Esophagus (tissue), 2 donors: Measurements from ENCODE around the gene RAG1. TPM values are rescaled to one million over a fixed set of nuclear protein-coding genes. Genes with fewer than 3 reads are reported as not detected.

Experiments used
- H3K27ac ChIP-seq, 2 donors: one replicate each; pipeline ENCODE4 v1.5.1; 2013; ENCODE audit warnings: low read depth in 2 of 2, mild to moderate bottlenecking in 2 of 2, inconsistent platforms in 1 of 2, low read length in 1 of 2, moderate library complexity in 1 of 2
- H3K27me3 ChIP-seq, 2 donors: one replicate each; pipeline ENCODE4 v1.6.1; 2013; ENCODE audit warnings: low read length in 2 of 2, control low read depth in 1 of 2, mild to moderate bottlenecking in 1 of 2; ENCODE audit not compliant: insufficient read depth in 2 of 2, control insufficient read depth in 1 of 2
- H3K36me3 ChIP-seq, 2 donors: one replicate each; pipeline ENCODE4 v1.6.1; 2013; ENCODE audit warnings: low read length in 1 of 2; ENCODE audit not compliant: control insufficient read depth in 2 of 2, insufficient read depth in 2 of 2
- H3K4me1 ChIP-seq, 2 donors: one replicate each; pipeline ENCODE4 v1.6.1; 2013; ENCODE audit warnings: low read length in 1 of 2; ENCODE audit not compliant: control insufficient read depth in 2 of 2, insufficient read depth in 2 of 2
- H3K4me3 ChIP-seq, 2 donors: one replicate each; pipeline ENCODE4 v1.5.1; 2013; ENCODE audit warnings: low read length in 2 of 2, mild to moderate bottlenecking in 2 of 2, low read depth in 1 of 2, moderate library complexity in 1 of 2
- H3K9me3 ChIP-seq, 2 donors: one replicate each; pipeline ENCODE4 v1.6.1; 2013; ENCODE audit warnings: mild to moderate bottlenecking in 2 of 2, low read depth in 1 of 2, low read length in 1 of 2, moderate library complexity in 1 of 2; ENCODE audit not compliant: control insufficient read depth in 2 of 2, insufficient read depth in 1 of 2
- WGBS, 2 donors: extraction: QIAGEN DNeasy Blood & Tissue Kit; methylation state at CpG; one replicate each; pipeline ENCODE4 v1.1.7; 2013; 5-methylcytosine and 5-hydroxymethylcytosine counted together
- polyA plus RNA-seq, 2 donors: library from polyadenylated mRNA; stranded (reverse); fragments of 200-250 nt; gene quantifications; one replicate each; pipeline ENCODE4 v1.2.3, GENCODE V29; 2013
- donor health status: healthy with polysubstance abuse.
- donor health status: Bipolar disorder and iron deficiency.

RAG1 gene
- polyA plus RNA-seq, 2 donors: 0.18 to 0.29 TPM

- Histone ChIP-seq H3K4me1 (no peaks in the 10 kb centered on the region), H3K27me3 (peaks cover 0 to 2% of the 10 kb centered on the region in 2 donors), H3K36me3 (no peaks in the 10 kb centered on the region), H3K9me3 (peaks cover 4 to 5% of the 10 kb centered on the region in 2 donors), H3K4me3 (no peak overlapping the region), H3K27ac (no peak overlapping the region)
- WGBS, 2 donors: 65 to 69% methylated on average over 3 of the region's 3 CpGs
Measured at GRCh38 chr11:36583667-36584066, 15.9 kb downstream of the RAG1 start.

- Histone ChIP-seq H3K36me3 (no peaks in the 10 kb centered on the region), H3K4me3 (no peak overlapping the region), H3K9me3 (peaks cover under 1% of the 10 kb centered on the region in 2 donors), H3K4me1 (no peaks in the 10 kb centered on the region), H3K27ac (no peak overlapping the region), H3K27me3 (peaks cover 3 to 5% of the 10 kb centered on the region in 2 donors)
Measured at GRCh38 chr11:36586543-36586942, 18.7 kb downstream of the RAG1 start.

GRCh38 chr11:36588099-36588498 is 20.3 kb downstream of the RAG1 start:
- H3K27ac ChIP-seq: no peak overlapping the region
- H3K36me3 ChIP-seq: no peaks in the 10 kb centered on the region
- no peaks in the 10 kb centered on the region for H3K4me1 ChIP-seq
- peaks cover 5% of the 10 kb centered on the region in 2 donors for H3K27me3 ChIP-seq
- 42 to 50% methylated on average over 1 of the region's 1 CpG for WGBS, 2 donors
- no peak overlapping the region for H3K4me3 ChIP-seq
- no peaks in the 10 kb centered on the region for H3K9me3 ChIP-seq

- no peak overlapping the region for H3K27ac ChIP-seq
- 49 to 55% methylated on average over 4 of the region's 4 CpGs for WGBS, 2 donors
- H3K9me3 ChIP-seq: no peaks in the 10 kb centered on the region
- H3K4me3 ChIP-seq: no peak overlapping the region
- H3K27me3 ChIP-seq: peaks cover 5% of the 10 kb centered on the region in 2 donors
- H3K4me1 ChIP-seq: no peaks in the 10 kb centered on the region
- H3K36me3 ChIP-seq: no peaks in the 10 kb centered on the region
Measured at GRCh38 chr11:36590513-36590912, 22.7 kb downstream of the RAG1 start.

- peaks cover 5% of the 10 kb centered on the region in 2 donors for H3K27me3 ChIP-seq
- no peaks in the 10 kb centered on the region for H3K4me1 ChIP-seq
- no peak overlapping the region for H3K4me3 ChIP-seq
- H3K27ac ChIP-seq: no peak overlapping the region
- 48 to 52% methylated on average over 1 of the region's 1 CpG for whole genome bisulfite sequencing, 2 donors
- no peaks in the 10 kb centered on the region for H3K36me3 ChIP-seq
- H3K9me3 ChIP-seq: no peaks in the 10 kb centered on the region
Measured at GRCh38 chr11:36591433-36591832, 23.6 kb downstream of the RAG1 start.

GRCh38 chr11:36594316-36594989 is 26.6 kb downstream of the RAG1 start, which contains the start of gene IFTAP:
TSS of gene IFTAP (plus strand) at chr11:36594502. CDS start at chr11:36610104, 15,602 bp downstream.
- no peaks in the 10 kb centered on the region for H3K9me3 ChIP-seq
- peaks cover 2 to 5% of the 10 kb centered on the region in 2 donors for H3K27me3 ChIP-seq
- no peaks in the 10 kb centered on the region for H3K4me1 ChIP-seq
- H3K36me3 ChIP-seq: no peaks in the 10 kb centered on the region
- WGBS, 2 donors: 1% methylated on average over 29 of the region's 29 CpGs
- H3K4me3 ChIP-seq: peak within 1 kb of the TSS; percentile 69 to 96
- peak within 1 kb of the TSS in 1 of 2 donors; percentile 47 for H3K27ac ChIP-seq

GRCh38 chr11:36596880-36597279 is 29.1 kb downstream of the RAG1 start:
- H3K4me3 ChIP-seq: no peak overlapping the region
- no peaks in the 10 kb centered on the region for H3K9me3 ChIP-seq
- H3K27ac ChIP-seq: no peak overlapping the region
- no peaks in the 10 kb centered on the region for H3K36me3 ChIP-seq
- no peaks in the 10 kb centered on the region for H3K4me1 ChIP-seq
- peaks cover 0 to 3% of the 10 kb centered on the region in 2 donors for H3K27me3 ChIP-seq

DNA sequence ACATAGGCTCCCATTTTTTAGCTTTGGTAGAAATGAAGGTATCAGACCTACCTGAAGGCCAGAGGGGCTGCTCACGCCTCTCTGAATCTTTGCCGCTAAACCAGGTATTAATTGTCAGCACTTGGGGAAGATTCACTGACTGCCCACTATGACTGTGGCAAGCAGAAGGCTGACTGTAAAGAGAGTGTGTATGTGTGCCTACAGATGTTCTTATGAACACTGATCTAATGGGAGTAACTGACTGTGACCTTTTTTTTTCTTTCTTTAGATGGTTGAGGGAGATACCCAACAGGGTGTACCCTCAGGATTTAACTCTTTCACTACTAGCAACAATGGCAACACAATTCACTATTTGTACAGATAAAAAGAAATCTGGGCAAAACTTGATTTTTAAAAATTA is 30.2 kb downstream of the RAG1 start, which contains the start of gene RAG2:
RAG2 (minus strand) TSS at position 186 of the 400 bp plus-strand sequence. CDS start 4,068 bp downstream, outside the sequence.
- 87 to 91% methylated on average over 2 of the region's 2 CpGs for WGBS, 2 donors
- Histone ChIP-seq H3K4me3 (no peak within 1 kb of the TSS), H3K9me3 (no peaks in the 10 kb centered on the region), H3K27me3 (no peaks in the 10 kb centered on the region), H3K4me1 (no peaks in the 10 kb centered on the region), H3K36me3 (no peaks in the 10 kb centered on the region), H3K27ac (no peak within 1 kb of the TSS)

DNA sequence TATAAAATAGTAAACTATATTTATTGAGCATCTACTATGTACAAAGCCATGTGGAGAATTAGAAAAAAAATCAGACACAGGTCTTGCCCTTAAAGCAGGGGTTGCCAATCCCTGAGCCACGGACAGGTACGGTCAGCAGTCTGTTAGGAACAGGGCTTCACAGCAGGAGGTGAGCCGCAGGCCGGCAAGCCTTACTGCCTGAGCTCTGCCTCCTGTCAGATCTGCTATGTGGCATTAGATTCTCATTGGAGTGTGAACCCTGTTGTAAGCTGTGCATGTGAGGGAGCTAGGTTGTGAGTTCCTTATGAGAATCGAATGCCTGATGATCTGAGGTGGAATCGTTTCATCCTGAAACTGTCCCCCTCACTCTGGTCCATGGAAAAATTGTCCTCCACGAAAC is 32.4 kb downstream of the RAG1 start:
- H3K4me3 ChIP-seq: no peak overlapping the region
- H3K4me1 ChIP-seq: no peaks in the 10 kb centered on the region
- 87 to 90% methylated on average over 7 of the region's 7 CpGs for WGBS, 2 donors
- H3K36me3 ChIP-seq: no peaks in the 10 kb centered on the region
- no peaks in the 10 kb centered on the region for H3K27me3 ChIP-seq
- no peaks in the 10 kb centered on the region for H3K9me3 ChIP-seq
- no peak overlapping the region for H3K27ac ChIP-seq

- H3K4me1 ChIP-seq: no peaks in the 10 kb centered on the region
Measured at GRCh38 chr11:36601155-36601554, 33.3 kb downstream of the RAG1 start.

More at GRCh38 chr11:36601155-36601554, 33.3 kb downstream of the RAG1 start:
- Histone ChIP-seq H3K27me3 (no peaks in the 10 kb centered on the region), H3K4me3 (no peak overlapping the region), H3K27ac (no peak overlapping the region), H3K36me3 (no peaks in the 10 kb centered on the region), H3K9me3 (no peaks in the 10 kb centered on the region)
- WGBS, 2 donors: 79 to 88% methylated on average over 2 of the region's 2 CpGs
